HepG2 (cell line): ENCODE measurements around the gene CYP17A1. TPM values are rescaled to one million over a fixed set of nuclear protein-coding genes. Genes with fewer than 3 reads are reported as not detected.
A peak's percentile ranks its signal among the peaks of the same experiment; 100 is the strongest.

ENCODE experiments used
- BRCA1 ChIP-seq: sonication (generic); formaldehyde crosslinking; IDR thresholded peaks from 2 replicates; pipeline ENCODE4 v1.4.0; 2020; ENCODE audit warnings: missing genetic modification reagents
- MAFK ChIP-seq, 2 experiments: IDR thresholded peaks in 1 of 2; conservative IDR thresholded peaks in 1 of 2; 2 replicates each; pipeline ENCODE4 v1.6.1; 2011; ENCODE audit warnings: improper control_type of control experiment in 2 of 2, low read length in 2 of 2
- RAD51 ChIP-seq: fragments of 450-650 bp; IDR thresholded peaks from 2 replicates; pipeline ENCODE4 v1.6.1; 2016; ENCODE audit warnings: borderline replicate concordance
- THAP9 ChIP-seq: sonication (generic); formaldehyde crosslinking; IDR thresholded peaks from 2 replicates; pipeline ENCODE4; 2020; ENCODE audit warnings: missing genetic modification reagents, mild to moderate bottlenecking, borderline replicate concordance
- ZC3H13 ChIP-seq: sonication (generic); formaldehyde crosslinking; IDR thresholded peaks from 2 replicates; pipeline ENCODE4 v1.8.1; 2023; ENCODE audit warnings: mild to moderate bottlenecking, missing genetic modification reagents, moderate library complexity
- ZFP1 ChIP-seq: IDR thresholded peaks from 2 replicates; pipeline ENCODE4 v1.6.1; 2016
- ZMAT5 ChIP-seq: sonication (generic); formaldehyde crosslinking; IDR thresholded peaks from 2 replicates; pipeline ENCODE4 v1.5.0; 2020; ENCODE audit warnings: mild to moderate bottlenecking, low read depth, missing genetic modification reagents, borderline replicate concordance
- ZNF318 ChIP-seq: sonication (generic); formaldehyde crosslinking; IDR thresholded peaks from 2 replicates; pipeline ENCODE4 v1.4.0; 2020; ENCODE audit warnings: mild to moderate bottlenecking, missing genetic modification reagents
- ZNF646 ChIP-seq: sonication (generic); formaldehyde crosslinking; IDR thresholded peaks from 2 replicates; pipeline ENCODE4 v1.9.0; 2021; ENCODE audit warnings: mild to moderate bottlenecking, missing genetic modification reagents
- polyA plus RNA-seq, 8 experiments: library from polyadenylated mRNA; depleted of rRNA in 3 of 8; stranded (reverse) in 7 of 8; unstranded in 1 of 8; fragments of >200 nt; fragmentation: Illumina TruSeq in 4 of 8; extraction: Trizol in 4 of 8; gene quantifications; 2 replicates each; pipeline versions ENCODE4 v1.2.1 to v1.2.3, GENCODE V29; 2011 to 2016; ENCODE audit warnings: low read depth in 4 of 8, missing spikeins in 1 of 8, mixed read lengths in 1 of 8; ENCODE audit not compliant: insufficient read depth in 1 of 8
- total RNA-seq, 5 experiments: library from RNA; depleted of rRNA; stranded (reverse); fragments of >200 nt; fragmentation: Illumina TruSeq; extraction: Trizol; gene quantifications; 2 replicates each; pipeline ENCODE4 v1.2.3, GENCODE V29; 2016; ENCODE audit warnings: low read depth in 1 of 5

The CYP17A1 gene
- total and polyA plus RNA-seq, 2 of the 13 experiments (the other 11 are each of a cell fraction or from before 2014, with no cell fraction given), result 0.13 to 1.1 TPM

GRCh38 chr10:102814873-102815661, 22.1 kb downstream of the CYP17A1 start (continued):
- TF ChIP-seq ZNF318 (CRISPR knock-in tag), result no peak
- peak; percentile 41; the same call in 1 of the 2 replicates for TF ChIP-seq THAP9 (CRISPR knock-in tag)
- no peak for TF ChIP-seq RAD51
- TF ChIP-seq BRCA1, result 0 out of 2 replicates have a peak, but pooled peaks have one; percentile 15
- TF ChIP-seq ZFP1, result peak; percentile 80
- no peak for TF ChIP-seq ZMAT5 (CRISPR knock-in tag)
- no peak; the same call in 1 of the 2 replicates for TF ChIP-seq ZC3H13 (CRISPR knock-in tag)
- TF ChIP-seq MAFK (conservative IDR thresholded peaks at IDR 0.05 in 1 of 2, IDR thresholded peaks at IDR 0.05 in 1 of 2; ENCODE audit: low read length in 2 of 2), result 0 out of 4 replicates have a peak, but pooled peaks of 1 of the 2 experiments have one; percentile 1
- no peak; the same call in 1 of the 2 replicates for TF ChIP-seq ZNF646 (CRISPR knock-in tag)
